HEK293 (cell line): ENCODE data around the gene USHBP1.
A peak's percentile ranks its signal among the peaks of the same experiment; 100 is the strongest.

ENCODE experiments used
- BCL11A ChIP-seq: fragments of 450-650 bp; formaldehyde crosslinking; IDR thresholded peaks from 2 replicates; pipeline ENCODE4 v1.5.1; 2016; ENCODE audit warnings: low read depth, missing biosample characterization, missing genetic modification characterization
- EGR2 ChIP-seq: fragments of 450-650 bp; formaldehyde crosslinking; IDR thresholded peaks from 2 replicates; pipeline ENCODE4 v1.5.1; 2016; ENCODE audit warnings: low read depth, missing biosample characterization, missing genetic modification characterization
- OVOL3 ChIP-seq: fragments of 450-650 bp; formaldehyde crosslinking; IDR thresholded peaks from 2 replicates; pipeline ENCODE4 v1.5.1; 2016; ENCODE audit warnings: missing biosample characterization, missing genetic modification characterization
- SETDB1 ChIP-seq: IDR thresholded peaks from one replicate; pipeline ENCODE4 v1.6.1; 2017; ENCODE audit warnings: mild to moderate bottlenecking, low read length, moderate library complexity, mixed read lengths; ENCODE audit not compliant: insufficient read length
- SP2 ChIP-seq: fragments of 450-650 bp; formaldehyde crosslinking; IDR thresholded peaks from 2 replicates; pipeline ENCODE4 v1.5.1; 2016; ENCODE audit warnings: missing biosample characterization, missing genetic modification characterization
- ZBTB17 ChIP-seq: fragments of 450-650 bp; formaldehyde crosslinking; IDR thresholded peaks from 2 replicates; pipeline ENCODE4 v1.5.1; 2016; ENCODE audit warnings: missing biosample characterization, missing genetic modification characterization
- ZBTB8A ChIP-seq: fragments of 450-650 bp; formaldehyde crosslinking; IDR thresholded peaks from 2 replicates; pipeline ENCODE4 v1.5.1; 2016; ENCODE audit warnings: missing biosample characterization, missing genetic modification characterization
- ZEB2 ChIP-seq: fragments of 450-650 bp; formaldehyde crosslinking; IDR thresholded peaks from 2 replicates; pipeline ENCODE4 v1.5.1; 2016; ENCODE audit warnings: missing biosample characterization, missing genetic modification characterization
- ZFP41 ChIP-seq: fragments of 450-650 bp; formaldehyde crosslinking; IDR thresholded peaks from 2 replicates; pipeline ENCODE4 v1.5.1; 2016; ENCODE audit warnings: missing biosample characterization, missing genetic modification characterization, borderline replicate concordance
- ZIC2 ChIP-seq: fragments of 450-650 bp; formaldehyde crosslinking; IDR thresholded peaks from 2 replicates; pipeline ENCODE4 v1.5.1; 2016; ENCODE audit warnings: missing biosample characterization, missing genetic modification characterization
- ZNF112 ChIP-seq: fragments of 450-650 bp; formaldehyde crosslinking; IDR thresholded peaks from 2 replicates; pipeline ENCODE4 v1.5.0; 2017; ENCODE audit warnings: missing biosample characterization, missing genetic modification characterization
- ZNF169 ChIP-seq: fragments of 450-650 bp; formaldehyde crosslinking; IDR thresholded peaks from 2 replicates; pipeline ENCODE4 v1.5.1; 2016; ENCODE audit warnings: missing biosample characterization, missing genetic modification characterization
- ZNF2 ChIP-seq: fragments of 450-650 bp; formaldehyde crosslinking; IDR thresholded peaks from 2 replicates; pipeline ENCODE4 v1.5.1; 2016; ENCODE audit warnings: missing biosample characterization, missing genetic modification characterization
- ZNF274 ChIP-seq, 2 experiments: fragments of 200-500 bp in 1 of 2; fragments of 450-650 bp in 1 of 2; sonication (Bioruptor generic) in 1 of 2; formaldehyde crosslinking in 1 of 2; IDR thresholded peaks; 2 replicates each; pipeline versions ENCODE4 v1.5.1 to v1.6.1; 2014 to 2016; ENCODE audit warnings: borderline replicate concordance in 1 of 2, inconsistent platforms in 1 of 2, low read length in 1 of 2, missing biosample characterization in 1 of 2, missing genetic modification characterization in 1 of 2
- ZNF341 ChIP-seq: fragments of 450-650 bp; formaldehyde crosslinking; IDR thresholded peaks from 2 replicates; pipeline ENCODE4; 2016; ENCODE audit warnings: low read depth, missing biosample characterization, missing genetic modification characterization
- ZNF350 ChIP-seq: fragments of 450-650 bp; formaldehyde crosslinking; IDR thresholded peaks from 2 replicates; pipeline ENCODE4 v1.5.0; 2017; ENCODE audit warnings: missing biosample characterization, mild to moderate bottlenecking, missing genetic modification characterization
- ZNF394 ChIP-seq: fragments of 450-650 bp; formaldehyde crosslinking; IDR thresholded peaks from 2 replicates; pipeline ENCODE4 v1.5.1; 2016; ENCODE audit warnings: missing biosample characterization, missing genetic modification characterization, mild to moderate bottlenecking, moderate library complexity, borderline replicate concordance
- ZNF48 ChIP-seq: fragments of 450-650 bp; formaldehyde crosslinking; IDR thresholded peaks from 2 replicates; pipeline ENCODE4 v1.5.1; 2016; ENCODE audit warnings: missing biosample characterization, missing genetic modification characterization
- ZNF514 ChIP-seq: fragments of 450-650 bp; formaldehyde crosslinking; IDR thresholded peaks from 2 replicates; pipeline ENCODE4 v1.5.1; 2016; ENCODE audit warnings: missing biosample characterization, missing genetic modification characterization
- ZNF624 ChIP-seq: fragments of 450-650 bp; formaldehyde crosslinking; IDR thresholded peaks from 2 replicates; pipeline ENCODE4 v1.5.1; 2017; ENCODE audit warnings: missing biosample characterization, missing genetic modification characterization
- ZNF658 ChIP-seq: fragments of 450-650 bp; formaldehyde crosslinking; IDR thresholded peaks from 2 replicates; pipeline ENCODE4; 2016; ENCODE audit warnings: missing biosample characterization, missing genetic modification characterization
- ZNF670 ChIP-seq: fragments of 450-650 bp; formaldehyde crosslinking; IDR thresholded peaks from 2 replicates; pipeline ENCODE4 v1.5.1; 2016; ENCODE audit warnings: missing biosample characterization, missing genetic modification characterization, low read depth
- ZNF76 ChIP-seq: fragments of 450-650 bp; formaldehyde crosslinking; IDR thresholded peaks from 2 replicates; pipeline ENCODE4; 2016; ENCODE audit warnings: low read depth, missing biosample characterization, missing genetic modification characterization, borderline replicate concordance
- ZNF843 ChIP-seq: fragments of 450-650 bp; formaldehyde crosslinking; IDR thresholded peaks from 2 replicates; pipeline ENCODE4 v1.5.1; 2016; ENCODE audit warnings: missing biosample characterization, missing genetic modification characterization
- TF ChIP-seq, protein P1 (sequence below): fragments of 450-650 bp; formaldehyde crosslinking; IDR thresholded peaks from 2 replicates; pipeline ENCODE4 v1.5.1; 2016; ENCODE audit warnings: missing biosample characterization, missing genetic modification characterization
- TF ChIP-seq, protein P2 (sequence below): fragments of 450-650 bp; formaldehyde crosslinking; IDR thresholded peaks from 2 replicates; pipeline ENCODE4 v1.5.1; 2017; ENCODE audit warnings: missing biosample characterization, mild to moderate bottlenecking, missing genetic modification characterization, moderate library complexity
- TF ChIP-seq, protein P3 (sequence below): fragments of 450-650 bp; formaldehyde crosslinking; IDR thresholded peaks from 2 replicates; pipeline ENCODE4 v1.5.1; 2016; ENCODE audit warnings: missing biosample characterization, missing genetic modification characterization, borderline replicate concordance
- TF ChIP-seq, protein P4 (sequence below): sonication (generic); formaldehyde crosslinking; IDR thresholded peaks from 2 replicates; pipeline ENCODE4 v1.8.1; 2022; ENCODE audit warnings: mild to moderate bottlenecking, moderate library complexity, missing genetic modification reagents
- TF ChIP-seq, protein P5 (sequence below): fragments of 450-650 bp; formaldehyde crosslinking; IDR thresholded peaks from 2 replicates; pipeline ENCODE4 v1.5.1; 2017; ENCODE audit warnings: missing biosample characterization, missing genetic modification characterization

The USHBP1 gene

DNA sequence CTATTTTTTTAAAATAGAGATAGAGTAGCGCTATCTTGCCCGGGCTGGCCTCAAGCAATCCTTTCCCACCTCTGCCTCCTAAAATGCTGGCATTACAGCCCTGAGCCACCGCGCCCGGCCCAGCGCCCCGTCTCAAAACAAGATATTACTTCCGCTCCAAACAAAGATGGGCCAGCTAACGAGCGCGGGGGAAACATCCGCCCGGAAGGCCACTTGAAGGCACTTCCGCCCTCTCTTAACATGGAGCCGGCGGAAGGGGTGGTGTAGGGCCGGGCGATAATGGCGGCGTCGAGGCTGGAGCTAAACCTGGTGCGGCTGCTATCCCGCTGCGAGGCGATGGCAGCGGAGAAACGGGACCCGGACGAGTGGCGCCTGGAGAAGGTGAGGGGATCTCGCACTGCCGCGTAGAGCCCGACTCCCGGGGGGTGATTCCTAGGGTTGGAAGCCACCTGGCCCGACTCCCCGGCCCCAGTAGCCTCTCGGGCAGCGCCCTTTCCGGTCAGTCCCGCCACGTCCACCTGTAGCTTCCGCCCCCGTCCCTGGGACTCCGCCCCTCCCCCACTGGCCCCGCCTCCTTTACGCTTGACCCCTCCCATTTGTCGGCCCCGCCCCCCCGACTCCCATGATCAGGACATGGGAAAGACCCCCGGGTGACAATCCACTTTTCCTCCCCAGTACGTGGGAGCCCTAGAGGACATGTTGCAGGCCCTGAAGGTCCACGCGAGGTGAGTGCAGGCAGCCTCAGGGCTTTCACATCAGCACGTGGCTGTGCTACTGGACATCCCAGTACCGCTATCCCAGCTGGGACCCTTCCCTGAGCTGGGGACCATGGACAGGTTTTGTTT lies 49.2 kb downstream of the USHBP1 start, which contains the start of gene USE1 (continued):
- TF ChIP-seq, protein P1, sequence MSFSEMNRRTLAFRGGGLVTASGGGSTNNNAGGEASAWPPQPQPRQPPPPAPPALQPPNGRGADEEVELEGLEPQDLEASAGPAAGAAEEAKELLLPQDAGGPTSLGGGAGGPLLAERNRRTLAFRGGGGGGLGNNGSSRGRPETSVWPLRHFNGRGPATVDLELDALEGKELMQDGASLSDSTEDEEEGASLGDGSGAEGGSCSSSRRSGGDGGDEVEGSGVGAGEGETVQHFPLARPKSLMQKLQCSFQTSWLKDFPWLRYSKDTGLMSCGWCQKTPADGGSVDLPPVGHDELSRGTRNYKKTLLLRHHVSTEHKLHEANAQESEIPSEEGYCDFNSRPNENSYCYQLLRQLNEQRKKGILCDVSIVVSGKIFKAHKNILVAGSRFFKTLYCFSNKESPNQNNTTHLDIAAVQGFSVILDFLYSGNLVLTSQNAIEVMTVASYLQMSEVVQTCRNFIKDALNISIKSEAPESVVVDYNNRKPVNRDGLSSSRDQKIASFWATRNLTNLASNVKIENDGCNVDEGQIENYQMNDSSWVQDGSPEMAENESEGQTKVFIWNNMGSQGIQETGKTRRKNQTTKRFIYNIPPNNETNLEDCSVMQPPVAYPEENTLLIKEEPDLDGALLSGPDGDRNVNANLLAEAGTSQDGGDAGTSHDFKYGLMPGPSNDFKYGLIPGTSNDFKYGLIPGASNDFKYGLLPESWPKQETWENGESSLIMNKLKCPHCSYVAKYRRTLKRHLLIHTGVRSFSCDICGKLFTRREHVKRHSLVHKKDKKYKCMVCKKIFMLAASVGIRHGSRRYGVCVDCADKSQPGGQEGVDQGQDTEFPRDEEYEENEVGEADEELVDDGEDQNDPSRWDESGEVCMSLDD: peak; percentile 49; the same call in 1 of the 2 replicates
- TF ChIP-seq EGR2 (tag by site-specific recombination): 0 out of 2 replicates have a peak, but pooled peaks have one; percentile 36
- peak; percentile 81 for TF ChIP-seq BCL11A
- TF ChIP-seq ZNF843 (tag by site-specific recombination): peak; percentile 69
- TF ChIP-seq ZNF48 (tag by site-specific recombination): no peak
- TF ChIP-seq, protein P2, sequence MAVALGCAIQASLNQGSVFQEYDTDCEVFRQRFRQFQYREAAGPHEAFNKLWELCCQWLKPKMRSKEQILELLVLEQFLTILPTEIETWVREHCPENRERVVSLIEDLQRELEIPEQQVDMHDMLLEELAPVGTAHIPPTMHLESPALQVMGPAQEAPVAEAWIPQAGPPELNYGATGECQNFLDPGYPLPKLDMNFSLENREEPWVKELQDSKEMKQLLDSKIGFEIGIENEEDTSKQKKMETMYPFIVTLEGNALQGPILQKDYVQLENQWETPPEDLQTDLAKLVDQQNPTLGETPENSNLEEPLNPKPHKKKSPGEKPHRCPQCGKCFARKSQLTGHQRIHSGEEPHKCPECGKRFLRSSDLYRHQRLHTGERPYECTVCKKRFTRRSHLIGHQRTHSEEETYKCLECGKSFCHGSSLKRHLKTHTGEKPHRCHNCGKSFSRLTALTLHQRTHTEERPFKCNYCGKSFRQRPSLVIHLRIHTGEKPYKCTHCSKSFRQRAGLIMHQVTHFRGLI: peak; percentile 61
- no peak for TF ChIP-seq ZNF274 (IDR thresholded peaks at IDR 0.05; ENCODE audit: low read length)
- no peak for TF ChIP-seq ZNF274 (tag by site-specific recombination; IDR thresholded peaks at IDR 0.05; ENCODE audit: borderline replicate concordance)
- TF ChIP-seq SETDB1: no peak
- peak; percentile 38; the same call in 1 of the 2 replicates for TF ChIP-seq ZIC2 (tag by site-specific recombination)
- no peak for TF ChIP-seq ZNF112
- peak; percentile 65; the same call in 1 of the 2 replicates for TF ChIP-seq ZNF2 (tag by site-specific recombination)
- TF ChIP-seq ZEB2 (tag by site-specific recombination): peak; percentile 98
- TF ChIP-seq OVOL3 (tag by site-specific recombination): peak; percentile 50; the same call in 1 of the 2 replicates
- TF ChIP-seq ZNF169: no peak
- TF ChIP-seq, protein P3, sequence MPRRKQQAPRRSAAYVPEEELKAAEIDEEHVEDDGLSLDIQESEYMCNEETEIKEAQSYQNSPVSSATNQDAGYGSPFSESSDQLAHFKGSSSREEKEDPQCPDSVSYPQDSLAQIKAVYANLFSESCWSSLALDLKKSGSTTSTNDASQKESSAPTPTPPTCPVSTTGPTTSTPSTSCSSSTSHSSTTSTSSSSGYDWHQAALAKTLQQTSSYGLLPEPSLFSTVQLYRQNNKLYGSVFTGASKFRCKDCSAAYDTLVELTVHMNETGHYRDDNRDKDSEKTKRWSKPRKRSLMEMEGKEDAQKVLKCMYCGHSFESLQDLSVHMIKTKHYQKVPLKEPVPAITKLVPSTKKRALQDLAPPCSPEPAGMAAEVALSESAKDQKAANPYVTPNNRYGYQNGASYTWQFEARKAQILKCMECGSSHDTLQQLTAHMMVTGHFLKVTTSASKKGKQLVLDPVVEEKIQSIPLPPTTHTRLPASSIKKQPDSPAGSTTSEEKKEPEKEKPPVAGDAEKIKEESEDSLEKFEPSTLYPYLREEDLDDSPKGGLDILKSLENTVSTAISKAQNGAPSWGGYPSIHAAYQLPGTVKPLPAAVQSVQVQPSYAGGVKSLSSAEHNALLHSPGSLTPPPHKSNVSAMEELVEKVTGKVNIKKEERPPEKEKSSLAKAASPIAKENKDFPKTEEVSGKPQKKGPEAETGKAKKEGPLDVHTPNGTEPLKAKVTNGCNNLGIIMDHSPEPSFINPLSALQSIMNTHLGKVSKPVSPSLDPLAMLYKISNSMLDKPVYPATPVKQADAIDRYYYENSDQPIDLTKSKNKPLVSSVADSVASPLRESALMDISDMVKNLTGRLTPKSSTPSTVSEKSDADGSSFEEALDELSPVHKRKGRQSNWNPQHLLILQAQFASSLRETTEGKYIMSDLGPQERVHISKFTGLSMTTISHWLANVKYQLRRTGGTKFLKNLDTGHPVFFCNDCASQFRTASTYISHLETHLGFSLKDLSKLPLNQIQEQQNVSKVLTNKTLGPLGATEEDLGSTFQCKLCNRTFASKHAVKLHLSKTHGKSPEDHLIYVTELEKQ (tag by site-specific recombination): 0 out of 2 replicates have a peak, but pooled peaks have one; percentile 34
- peak; percentile 88 for TF ChIP-seq SP2 (tag by site-specific recombination)
- TF ChIP-seq ZBTB17: peak; percentile 79
- peak; percentile 93 for TF ChIP-seq ZNF76 (tag by site-specific recombination)
- peak; percentile 77; the same call in 1 of the 2 replicates for TF ChIP-seq ZNF394 (tag by site-specific recombination)
- no peak for TF ChIP-seq ZNF350 (tag by site-specific recombination)
- TF ChIP-seq, protein P4, sequence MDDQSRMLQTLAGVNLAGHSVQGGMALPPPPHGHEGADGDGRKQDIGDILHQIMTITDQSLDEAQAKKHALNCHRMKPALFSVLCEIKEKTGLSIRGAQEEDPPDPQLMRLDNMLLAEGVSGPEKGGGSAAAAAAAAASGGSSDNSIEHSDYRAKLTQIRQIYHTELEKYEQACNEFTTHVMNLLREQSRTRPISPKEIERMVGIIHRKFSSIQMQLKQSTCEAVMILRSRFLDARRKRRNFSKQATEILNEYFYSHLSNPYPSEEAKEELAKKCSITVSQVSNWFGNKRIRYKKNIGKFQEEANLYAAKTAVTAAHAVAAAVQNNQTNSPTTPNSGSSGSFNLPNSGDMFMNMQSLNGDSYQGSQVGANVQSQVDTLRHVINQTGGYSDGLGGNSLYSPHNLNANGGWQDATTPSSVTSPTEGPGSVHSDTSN (CRISPR knock-in tag): peak; percentile 79; the same call in 1 of the 2 replicates
- no peak for TF ChIP-seq ZFP41 (tag by site-specific recombination)
- no peak for TF ChIP-seq ZNF624 (tag by site-specific recombination)
- TF ChIP-seq, protein P5, sequence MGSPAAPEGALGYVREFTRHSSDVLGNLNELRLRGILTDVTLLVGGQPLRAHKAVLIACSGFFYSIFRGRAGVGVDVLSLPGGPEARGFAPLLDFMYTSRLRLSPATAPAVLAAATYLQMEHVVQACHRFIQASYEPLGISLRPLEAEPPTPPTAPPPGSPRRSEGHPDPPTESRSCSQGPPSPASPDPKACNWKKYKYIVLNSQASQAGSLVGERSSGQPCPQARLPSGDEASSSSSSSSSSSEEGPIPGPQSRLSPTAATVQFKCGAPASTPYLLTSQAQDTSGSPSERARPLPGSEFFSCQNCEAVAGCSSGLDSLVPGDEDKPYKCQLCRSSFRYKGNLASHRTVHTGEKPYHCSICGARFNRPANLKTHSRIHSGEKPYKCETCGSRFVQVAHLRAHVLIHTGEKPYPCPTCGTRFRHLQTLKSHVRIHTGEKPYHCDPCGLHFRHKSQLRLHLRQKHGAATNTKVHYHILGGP (tag by site-specific recombination): no peak
- no peak for TF ChIP-seq ZNF670 (tag by site-specific recombination)
- TF ChIP-seq ZNF341 (tag by site-specific recombination): peak; percentile 55; the same call in 1 of the 2 replicates
- peak; percentile 88 for TF ChIP-seq ZBTB8A
- TF ChIP-seq ZNF658 (tag by site-specific recombination): no peak
- no peak for TF ChIP-seq ZNF514
